HG02623 (cell line): ENCODE data around the gene PPARD.
"Not testable (repeated sequence)": the region's sequence is repeated elsewhere in the genome, so short reads cannot be mapped to it uniquely, and the experiment has no call there.

Source experiments
- ATAC-seq: cut with Tn5 transposase; IDR thresholded peaks from one replicate; pipeline ENCODE4 v1.9.1; 2021; ENCODE audit warnings: moderate library complexity; ENCODE audit not compliant: unreplicated experiment

PPARD gene

DNA sequence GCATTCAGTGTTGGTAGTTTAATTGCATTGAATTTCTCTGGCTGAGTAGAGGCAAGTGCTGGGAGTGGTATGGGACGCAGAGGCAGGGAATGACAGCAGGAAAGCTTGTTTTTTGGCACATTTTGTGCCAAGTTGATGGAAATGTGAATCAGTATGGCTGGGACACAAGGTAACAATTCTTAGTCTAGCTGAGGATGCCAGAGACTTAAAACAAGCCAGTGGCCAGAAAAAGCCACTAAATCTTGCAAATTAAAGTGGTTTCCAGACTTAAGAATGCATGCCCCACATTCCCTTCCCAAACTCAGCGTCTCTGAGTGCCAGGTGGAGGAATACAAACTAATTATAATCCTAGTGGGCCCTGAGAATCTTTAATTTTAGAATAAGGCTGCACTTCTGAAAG, 35.9 kb downstream of the PPARD start:
- no peak for ATAC-seq

DNA sequence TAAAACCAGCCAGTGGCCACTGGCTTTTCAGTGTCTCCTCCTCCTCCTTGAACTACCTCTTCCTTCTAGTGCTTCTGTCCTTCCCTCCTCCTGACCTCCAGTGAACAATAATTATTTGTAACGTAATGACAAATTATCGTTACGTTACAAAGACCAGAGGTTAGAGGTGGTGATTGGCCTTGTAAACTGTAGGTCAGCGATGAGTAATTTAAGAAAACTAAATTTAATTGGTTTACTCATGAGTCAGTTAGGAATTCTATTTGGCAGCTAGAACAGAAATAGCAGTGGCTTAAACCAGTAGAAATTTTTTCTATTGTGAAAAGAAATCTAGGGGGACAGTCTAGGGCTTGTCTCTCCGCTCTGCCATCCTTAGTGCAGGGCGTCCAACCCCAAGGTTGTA, 38.8 kb downstream of the PPARD start:
- no peak for ATAC-seq

DNA sequence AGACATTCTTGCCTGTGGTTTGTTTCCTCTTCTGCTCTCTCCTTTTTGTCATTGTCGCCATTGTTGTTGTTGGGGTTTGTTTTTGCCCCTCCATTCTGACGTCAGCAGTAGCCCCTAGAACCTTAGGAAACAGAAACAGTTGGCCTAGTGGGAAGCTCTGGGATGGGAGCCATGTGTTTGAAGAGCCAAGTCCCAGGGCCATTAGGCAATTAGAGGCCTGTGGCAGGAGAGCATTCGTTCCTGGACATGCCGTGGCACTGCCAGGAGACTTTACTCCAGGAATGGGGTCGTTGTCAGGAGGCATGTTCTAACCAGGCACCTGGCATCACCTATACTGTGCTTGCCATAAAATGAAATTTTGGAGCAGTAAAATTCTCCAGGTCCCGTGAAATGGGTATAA, 39.7 kb downstream of the PPARD start:
- no peak for ATAC-seq

DNA sequence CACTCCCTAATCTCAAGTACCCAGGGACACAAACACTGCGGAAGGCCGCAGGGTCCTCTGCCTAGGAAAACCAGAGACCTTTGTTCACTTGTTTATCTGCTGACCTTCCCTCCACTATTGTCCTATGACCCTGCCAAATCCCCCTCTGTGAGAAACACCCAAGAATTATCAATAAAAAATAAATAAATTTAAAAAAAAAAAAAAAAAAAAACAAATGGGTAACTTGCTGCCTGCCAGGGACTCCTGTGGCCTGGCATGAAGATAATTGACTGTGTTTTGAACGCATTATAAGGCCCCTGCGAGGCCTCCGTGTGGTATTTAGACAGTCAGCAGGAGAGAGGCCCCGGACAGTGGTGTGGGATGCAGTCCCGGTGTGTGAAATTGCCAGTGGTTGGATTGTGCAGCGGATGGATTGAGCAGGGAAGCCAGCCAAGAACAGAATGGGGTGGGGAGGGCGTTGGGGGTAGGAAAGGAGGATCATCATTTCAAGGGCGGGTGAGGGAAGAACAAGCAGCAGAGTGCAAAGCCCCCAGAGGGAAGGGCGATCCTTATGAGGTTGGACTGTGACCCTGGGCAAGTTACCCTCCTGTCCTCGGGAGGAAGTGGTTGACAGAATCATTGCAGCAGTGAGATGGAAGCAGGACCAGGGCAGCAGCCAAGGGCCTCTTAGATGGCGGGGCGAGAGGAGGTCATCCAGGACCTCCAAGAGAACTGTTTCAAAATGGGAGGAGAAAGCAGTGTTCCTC, 43.3 kb downstream of the PPARD start:
- no peak for ATAC-seq

DNA sequence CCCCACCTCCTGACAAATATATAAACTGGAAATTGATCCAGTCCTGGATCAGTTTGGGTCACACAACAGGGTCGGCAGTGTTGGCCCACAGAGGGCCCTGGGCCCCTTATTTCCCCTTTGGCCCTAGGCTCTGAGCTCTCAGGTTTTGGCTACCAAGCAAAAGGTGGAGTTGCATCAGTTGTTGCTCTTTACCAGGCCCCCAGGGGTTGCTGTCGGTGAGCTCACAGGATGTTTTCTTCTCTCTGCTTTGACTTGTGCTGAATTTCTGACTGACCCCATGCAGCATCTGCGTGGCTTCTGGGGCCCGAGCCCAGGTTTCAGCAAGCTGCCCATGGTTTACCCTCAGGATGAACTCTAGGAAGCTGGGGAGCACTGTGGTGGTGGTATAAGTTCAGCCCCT, 44.6 kb downstream of the PPARD start:
- no peak for ATAC-seq

DNA sequence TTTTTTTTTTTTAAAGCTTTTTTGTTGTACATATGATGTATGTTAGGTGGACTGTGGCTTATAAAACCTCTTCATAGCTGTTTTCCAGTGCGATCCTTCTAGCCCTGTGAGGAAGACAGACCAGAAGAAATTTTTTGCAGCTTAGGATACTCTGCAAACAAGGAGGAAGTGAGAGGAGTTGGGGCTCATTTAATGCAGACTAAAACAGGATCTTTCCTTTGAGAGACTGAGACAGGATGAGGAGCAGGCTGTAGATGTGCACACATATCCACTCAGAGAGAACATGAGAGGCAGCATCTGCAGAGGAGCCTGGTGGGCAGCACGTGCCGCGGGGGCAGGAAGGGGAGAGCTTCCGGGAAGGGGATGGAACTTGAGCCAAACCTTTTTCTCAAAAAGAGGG, 45.7 kb downstream of the PPARD start:
- ATAC-seq, result no peak

DNA sequence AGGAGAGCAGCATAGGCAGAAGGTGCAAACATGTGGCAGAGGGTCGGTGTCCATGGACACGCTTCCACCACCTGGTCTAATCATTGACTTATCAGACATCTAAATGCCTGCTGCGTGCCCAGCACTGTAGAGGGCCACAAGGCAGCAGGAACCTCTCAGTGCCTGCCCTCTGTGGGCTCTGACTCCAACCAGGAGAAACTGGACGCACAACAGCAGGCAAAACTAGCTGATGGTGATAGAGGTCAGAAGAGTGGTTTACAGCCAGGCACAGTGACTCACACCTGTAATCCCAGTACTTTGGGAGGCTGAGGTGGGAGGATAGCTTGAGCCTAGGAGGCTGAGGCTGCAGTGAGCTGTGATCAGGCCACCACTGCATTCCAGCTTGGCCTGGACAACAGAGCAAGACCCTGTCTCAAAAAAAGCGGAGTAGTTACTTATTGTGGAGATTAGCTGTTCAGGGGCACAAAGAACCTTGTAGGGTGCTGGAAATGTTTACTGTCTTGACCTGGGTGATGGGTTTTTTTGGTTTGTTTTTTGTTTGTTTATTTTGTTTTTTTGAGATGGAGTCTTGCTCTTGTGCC, 46.5 kb downstream of the PPARD start:
- ATAC-seq, result no peak

DNA sequence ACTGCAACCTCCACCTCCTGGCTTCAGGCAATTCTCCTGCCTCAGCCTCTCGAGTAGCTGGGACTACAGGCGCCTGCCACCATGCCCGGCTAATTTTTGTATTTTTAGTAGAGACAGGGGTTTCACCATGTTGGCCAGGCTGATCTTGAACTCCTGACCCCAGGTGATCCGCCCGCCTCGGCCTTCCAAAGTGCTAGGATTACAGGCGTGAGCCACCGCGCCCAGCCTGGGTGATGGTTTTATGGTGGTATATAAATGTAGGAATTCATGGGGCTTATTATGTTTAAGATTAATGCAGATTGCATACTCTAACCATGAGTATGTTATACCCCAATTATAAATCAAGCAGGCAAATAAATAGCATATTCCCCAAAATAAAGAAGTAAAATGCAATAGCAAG, 47.0 kb downstream of the PPARD start:
- not testable (repeated sequence) for ATAC-seq

DNA sequence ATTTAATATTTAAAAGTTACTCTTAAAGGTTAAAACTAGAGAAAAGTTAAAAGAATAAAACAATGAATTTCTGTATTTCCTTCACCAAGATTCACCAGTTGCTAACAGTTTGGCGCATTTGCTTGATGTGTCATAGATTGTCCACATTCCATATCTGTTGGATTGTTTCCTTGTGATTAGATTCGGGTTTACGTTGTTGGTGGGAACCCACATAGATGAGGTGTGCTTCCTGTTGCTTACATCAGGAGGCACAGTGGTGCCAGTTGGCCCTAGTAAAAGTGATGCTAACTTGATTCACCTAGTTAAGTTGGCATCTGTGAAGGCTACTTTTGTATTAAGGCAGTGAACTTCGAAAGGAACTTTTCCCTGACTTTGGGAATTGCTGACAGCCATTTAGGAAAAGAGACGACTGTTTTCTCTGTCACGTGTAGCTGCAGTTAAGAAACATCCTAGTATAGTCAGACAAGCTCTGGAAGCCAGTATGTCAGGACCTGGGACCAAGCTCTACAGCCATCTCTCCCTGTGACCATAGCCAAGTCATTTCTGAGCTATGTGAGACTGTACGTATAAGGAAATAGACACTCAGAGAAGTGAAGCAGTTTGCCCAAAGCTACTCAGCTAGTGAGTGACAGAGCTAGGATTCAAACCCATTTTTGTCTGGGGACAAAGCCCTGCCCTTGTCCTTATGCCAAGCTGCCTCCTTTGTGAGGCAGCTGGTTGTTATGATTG, 49.0 kb downstream of the PPARD start:
- no peak for ATAC-seq

DNA sequence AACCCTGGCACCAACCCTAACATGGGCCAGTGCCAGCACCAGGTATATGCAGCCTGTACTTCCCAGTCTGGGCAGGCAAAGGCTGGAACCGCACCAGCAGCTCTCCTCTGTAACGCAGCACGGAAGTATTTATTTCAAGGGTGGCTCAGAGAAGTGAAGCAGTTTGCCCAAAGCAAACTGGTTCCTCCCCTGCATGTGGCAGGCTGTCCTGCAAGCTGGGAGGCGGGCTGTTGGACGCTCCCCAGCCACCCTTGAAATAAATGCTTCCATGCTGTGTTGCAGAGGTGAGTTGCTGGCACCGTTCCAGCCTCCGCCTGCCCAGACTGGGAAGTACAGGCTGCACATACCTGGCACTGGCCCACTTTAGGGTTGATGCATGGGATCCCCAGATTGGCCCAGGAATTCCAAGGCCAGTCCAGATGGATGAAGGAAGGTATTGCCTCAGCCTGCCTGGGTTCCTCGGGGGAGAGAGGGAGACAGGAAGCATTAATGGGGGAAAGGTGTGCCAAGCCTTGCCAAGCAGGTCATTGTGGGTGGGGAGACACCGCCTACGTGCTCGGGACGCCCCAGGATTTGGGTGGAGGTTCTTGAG, 49.8 kb downstream of the PPARD start:
- no peak for ATAC-seq

DNA sequence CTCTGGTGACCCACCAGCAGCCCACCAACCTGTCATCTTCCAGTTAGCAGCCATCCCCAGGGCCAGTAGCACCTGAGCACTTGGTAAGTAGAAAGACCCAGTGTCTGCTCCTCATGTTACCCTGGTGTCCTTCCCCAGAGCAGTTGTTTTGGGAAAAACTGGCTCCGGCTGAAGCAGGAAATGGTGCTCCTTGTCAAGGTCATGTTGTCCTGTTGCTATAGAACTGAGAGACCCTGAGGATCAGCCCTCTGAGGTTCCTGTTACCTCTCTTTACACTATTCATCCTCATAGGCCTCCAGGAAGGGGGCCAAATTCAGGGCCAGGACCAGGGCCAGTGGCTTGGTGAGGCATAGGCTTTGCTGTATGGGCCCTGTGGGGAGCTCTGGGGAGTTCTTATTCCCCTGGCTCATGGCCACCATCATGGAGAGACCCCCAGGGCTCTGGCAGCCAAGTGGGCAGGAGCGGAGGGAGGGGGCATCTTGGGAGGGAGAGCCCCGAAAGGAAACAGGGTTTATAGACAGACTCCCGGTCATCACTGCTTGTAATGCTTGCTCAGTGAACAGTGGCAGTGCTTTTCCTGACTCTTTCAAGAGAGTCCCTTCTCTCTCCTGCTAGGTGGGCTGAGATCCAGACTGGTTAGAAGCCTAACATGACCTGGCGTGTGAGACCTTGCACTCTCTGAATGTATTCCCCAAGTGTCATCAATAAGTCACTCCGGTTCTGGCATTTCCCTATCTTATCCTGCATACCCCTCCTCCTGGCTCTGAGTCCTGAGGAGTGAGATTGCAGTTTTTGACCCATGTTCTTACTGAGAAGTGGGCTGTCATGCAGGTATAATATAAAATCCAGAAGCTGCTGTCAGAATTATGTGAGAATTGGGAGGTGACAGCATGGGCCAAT, 50.7 kb downstream of the PPARD start:
- no peak for ATAC-seq

DNA sequence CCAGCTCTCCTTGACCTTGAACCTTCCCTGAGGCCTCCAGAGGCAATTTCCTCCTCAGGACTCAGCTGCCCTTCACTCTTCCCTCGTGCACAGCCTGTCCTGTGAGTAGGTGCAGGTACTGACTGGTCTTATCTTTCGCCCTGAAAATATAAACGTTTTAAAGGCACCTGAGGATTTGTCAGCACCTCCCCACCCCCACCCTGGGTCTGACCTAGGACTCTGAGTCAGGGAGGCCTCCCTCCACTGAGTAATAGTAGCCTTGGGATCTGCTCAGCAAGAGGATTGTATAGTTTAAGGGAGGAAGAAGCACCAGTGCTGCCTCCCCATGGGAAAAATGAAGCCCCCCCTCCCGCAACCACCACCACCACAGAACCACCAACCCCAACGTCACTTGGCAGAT, 54.6 kb downstream of the PPARD start:
- no peak for ATAC-seq

DNA sequence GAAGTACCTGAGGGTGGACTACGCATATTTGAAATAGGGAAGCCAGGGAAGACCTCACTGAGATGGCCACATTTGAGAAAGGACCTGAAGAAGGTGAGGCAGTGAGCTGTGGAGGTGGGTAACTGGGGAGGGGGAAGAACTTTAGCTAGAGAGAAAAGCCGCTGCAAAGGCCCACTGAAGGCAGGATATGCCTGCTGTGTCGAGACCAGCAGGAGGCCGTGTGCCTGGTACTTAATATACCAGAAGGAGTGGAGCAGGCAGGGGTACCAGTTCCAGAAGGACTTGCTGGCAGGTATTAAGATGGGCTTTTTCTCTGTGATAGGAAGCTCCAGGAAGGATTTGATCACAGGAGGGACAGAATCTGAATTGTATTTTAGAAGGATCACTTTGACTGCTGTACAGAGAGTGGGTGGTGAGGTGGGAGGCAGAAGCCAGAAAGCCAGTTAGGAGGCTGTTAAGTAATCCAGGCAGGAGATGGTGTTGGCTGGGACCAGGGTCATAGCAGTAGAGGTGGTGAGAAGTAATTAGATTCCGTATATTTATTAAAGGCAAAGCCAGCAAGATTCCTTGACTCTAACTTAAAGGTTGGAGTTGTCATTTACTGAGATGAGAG, 55.6 kb downstream of the PPARD start:
- ATAC-seq, result no peak

DNA sequence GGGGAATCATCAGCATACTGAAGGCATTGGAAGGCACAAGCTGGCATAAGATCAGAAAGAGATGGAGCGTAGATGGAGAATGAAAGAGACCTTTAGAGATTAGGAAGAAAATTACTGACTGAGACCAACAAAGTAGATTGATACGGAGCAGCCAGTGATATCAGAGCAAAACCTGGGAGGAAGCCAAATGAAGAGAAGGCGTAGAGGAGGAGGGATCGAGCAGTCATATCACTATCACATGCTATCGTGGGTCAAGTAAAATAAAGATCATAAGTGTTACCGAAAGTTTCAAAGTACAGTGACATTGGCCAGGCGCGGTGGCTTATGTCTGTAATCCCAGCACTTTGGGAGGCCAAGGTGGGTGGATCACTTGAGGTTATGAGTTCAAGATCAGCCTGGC, 56.2 kb downstream of the PPARD start:
- ATAC-seq, result no peak

DNA sequence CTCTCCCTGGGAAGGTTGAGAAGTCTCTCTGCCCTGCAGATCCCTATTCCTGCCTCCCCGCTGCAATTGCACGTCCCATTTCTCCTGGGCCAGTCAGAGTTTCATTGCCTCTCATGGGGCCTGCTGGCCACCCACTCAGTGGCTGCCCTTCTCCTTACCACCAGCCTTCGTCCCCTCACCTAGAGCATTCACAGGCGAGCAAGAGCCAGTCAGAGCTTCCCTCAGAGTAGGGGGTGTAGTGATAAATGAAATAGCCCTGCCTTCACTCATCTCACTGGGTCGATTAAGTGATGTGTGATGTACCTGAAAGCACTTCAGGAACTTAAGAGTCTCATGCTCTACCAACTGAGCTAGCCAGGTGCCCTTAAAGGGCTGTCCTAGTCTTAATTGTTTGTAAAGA, 57.8 kb downstream of the PPARD start:
- ATAC-seq, result no peak

DNA sequence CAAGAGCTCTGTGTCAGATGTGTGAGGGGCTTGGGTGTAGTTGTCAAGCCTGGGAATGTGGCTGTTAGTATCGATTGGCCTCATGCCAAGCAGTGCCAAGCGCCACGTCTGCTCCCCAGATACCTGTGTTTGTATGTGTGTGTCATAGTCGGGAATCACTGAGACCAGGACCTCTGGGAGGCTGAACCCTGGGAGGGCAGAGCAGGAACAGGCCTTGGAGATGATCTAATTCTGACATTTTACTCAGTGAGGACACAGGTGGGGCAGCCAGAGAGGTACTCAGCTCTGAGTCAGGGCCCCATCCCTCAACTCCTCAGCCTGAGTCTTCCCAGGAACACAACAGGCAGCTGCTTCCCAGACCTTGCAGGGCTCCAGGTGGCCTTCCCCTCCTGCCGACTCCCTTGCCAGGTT, 58.5 kb downstream of the PPARD start:
- ATAC-seq, result no peak

DNA sequence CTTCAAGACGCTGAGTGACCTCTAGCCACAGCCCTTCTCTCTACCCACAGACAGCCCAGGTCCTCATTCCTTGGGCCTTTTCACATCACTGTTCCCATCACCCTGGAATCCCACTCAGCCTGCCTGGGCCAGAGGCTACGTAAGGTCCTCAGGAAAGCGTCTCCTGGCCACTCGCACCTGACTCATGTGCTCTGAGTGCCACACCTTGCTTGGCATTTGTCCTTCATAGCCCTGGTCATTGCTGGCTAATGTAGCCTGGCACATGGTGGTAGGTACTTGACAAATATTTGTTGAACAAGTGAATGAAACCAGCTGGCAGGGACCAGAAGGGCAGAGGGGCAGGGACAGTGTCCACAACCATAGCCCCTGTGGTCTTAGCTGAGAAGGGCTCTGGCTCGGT, 59.2 kb downstream of the PPARD start:
- ATAC-seq, result no peak

DNA sequence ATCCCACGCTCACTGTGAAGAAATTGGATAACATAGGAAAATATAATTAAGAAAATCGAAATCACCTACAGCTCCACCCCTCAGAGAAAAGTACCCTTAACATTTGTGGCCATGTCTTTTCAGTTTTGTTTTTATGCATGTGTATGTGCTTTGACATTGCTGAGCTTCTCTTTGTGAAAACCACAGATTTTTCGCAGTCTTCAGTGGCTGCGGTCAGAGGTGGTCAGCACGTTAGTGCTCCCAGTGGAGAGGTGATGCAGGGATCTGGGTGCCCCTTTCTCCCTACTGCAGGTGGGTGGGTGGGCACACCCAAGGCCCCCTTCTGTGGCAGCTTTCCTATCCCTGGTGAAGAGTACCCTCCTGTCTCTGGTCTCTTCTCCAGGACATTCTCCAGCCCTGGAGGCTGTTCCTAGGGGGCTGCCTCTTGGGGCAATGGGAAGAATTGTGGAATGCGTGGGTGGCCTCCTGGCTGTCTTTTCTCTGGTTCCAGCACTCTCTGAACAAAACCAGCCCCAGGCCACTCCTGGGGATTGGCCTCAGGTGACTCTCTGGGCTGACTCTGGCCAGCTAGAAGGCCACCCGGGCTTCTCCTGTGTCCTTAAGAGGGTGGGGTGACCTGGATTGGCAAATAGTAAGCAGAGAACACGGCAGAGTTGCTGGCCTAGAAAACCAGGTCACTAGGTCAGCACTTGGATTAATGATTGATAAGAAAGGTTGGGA, 59.9 kb downstream of the PPARD start:
- no peak for ATAC-seq

DNA sequence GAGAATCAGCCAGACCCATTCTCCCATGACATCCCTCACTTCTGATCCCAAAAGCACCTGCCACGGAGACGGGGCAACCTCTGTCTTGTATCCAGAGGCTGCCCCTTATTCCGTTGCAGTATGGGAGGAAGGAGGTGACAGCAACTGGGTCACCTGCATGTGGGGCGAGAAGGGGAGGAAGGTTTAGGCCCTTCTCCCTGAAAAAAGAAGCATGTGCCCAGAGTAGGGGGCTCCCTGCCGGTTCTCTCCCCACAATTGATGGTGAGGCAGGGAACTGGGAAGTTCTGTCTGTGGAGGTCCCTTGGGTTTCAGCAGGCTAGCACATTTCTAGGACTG, 60.5 kb downstream of the PPARD start:
- ATAC-seq, result no peak
